ENCODE data around the gene NCEH1.
"Not testable (repeated sequence)": the region's sequence is repeated elsewhere in the genome, so short reads cannot be mapped to it uniquely, and the experiment has no call there.

The NCEH1 gene

GRCh38 chr3:172676196-172676922 is 34.5 kb downstream of the NCEH1 start:
- DNase-seq (ENCODE audit: low read depth) = no peak

DNA sequence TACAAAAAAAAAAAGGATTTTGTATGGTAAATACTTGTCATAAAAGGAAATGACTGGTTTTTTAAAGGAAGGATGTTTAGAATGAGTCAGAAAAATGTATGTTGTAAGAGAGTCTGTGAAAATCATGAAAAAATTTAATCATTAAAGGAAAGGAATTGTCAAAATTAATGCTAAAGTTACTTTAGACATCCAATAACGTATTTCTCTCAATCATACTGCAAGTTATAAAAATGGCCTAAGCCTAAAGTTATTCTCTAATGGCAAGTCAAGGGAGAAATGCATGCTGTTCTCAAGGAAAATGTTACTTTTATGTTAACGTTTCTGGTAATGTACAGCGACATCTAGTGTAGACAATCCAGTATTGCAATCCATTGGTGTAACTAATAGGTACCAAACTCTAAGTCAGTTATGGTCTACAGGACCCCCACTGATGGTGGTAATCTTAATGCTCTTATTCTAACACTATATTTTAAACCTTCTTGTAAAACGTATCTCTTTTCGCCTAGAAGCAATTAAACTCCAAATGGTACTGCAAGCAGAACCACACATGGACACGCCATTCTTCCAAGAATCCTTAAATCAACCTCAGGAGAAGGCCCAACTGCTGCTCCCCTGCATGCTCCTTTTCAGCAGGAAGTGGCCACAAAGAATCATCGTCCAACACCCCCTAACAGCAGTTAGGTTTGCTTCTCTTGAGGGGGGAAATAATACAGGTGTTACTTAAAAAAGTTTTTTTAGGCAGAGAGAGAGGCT is 35.2 kb downstream of the NCEH1 start:
- DNase-seq (ENCODE audit: low read depth) = no peak

- peak; percentile 11 for DNase-seq (ENCODE audit: low read depth)
Observed at GRCh38 chr3:172673210-172673679, 37.6 kb downstream of the NCEH1 start.

GRCh38 chr3:172669021-172669420 is 41.8 kb downstream of the NCEH1 start:
- DNase-seq (ENCODE audit: low read depth) = no peak

DNA sequence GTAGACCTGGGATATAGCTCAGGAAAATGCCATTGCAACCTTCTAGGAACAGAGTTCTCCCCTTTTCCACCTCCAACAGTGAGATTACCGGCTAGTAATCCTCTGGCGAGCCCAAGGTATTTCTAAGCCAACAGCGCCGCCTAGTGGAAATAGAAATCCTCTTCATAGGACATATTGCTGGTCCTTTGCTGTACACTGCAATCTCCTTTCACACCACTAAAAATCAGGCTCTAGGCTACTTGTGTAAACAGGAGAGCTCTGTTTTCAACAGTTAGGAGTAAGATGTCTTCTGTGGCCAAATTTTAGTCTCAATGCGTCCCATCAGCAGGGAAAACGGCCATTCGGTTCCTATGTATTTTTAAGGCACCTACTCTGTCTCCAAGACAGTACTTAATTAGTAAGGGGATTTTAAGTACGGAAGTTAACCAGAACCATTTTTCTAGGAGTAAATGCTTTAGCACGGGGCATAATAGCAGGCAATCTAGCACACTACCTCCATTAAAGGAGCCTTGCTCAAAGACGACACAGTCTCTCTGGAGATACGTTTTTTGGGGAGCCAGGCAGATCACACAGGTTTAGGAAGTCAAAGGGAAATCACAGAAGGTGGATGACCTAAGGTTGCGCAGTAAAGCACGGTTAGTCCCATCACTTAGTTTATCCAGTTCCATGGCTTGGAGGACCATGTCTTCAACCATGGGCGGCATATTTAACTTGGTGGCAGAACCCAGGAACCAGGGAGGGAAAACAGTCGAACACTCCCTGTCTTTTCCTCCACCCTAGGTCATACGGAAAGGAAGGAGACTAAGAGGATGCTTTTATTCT is 43.8 kb downstream of the NCEH1 start:
- DNase-seq (ENCODE audit: low read depth) = peak; percentile 39

DNA sequence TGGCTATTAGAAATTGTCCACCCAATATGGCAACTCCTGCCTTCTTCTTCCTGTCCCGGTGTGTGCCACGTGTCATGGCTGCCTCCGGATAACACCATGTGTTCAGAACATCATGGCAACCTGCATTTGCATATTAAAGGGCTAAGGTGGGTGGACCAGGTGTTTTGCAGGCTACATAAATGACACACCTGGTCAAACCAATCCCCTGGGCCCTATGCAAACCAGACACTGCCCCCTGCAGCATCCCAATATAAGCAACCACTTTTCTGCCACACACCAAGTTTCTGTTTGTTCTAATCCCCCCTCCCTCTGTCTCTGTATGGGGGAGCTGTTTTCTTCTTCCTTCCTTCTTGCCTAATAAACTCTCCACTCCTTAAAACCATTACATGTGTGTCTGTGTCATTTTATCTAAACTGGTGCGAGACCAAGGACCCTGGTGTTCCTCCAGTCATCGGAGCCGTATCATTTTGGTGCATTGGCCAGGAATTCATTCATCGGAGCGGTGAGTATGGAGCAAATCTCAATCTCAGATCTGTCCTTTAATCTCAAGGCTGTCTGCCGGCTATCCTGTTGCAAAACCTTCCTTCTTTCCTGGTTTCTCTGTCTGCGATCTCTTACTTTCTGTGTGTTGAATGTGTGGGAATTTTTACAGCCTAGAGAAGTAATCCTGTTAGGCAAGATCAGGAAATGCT is 44.5 kb downstream of the NCEH1 start:
- DNase-seq (ENCODE audit: low read depth) = no peak

DNA sequence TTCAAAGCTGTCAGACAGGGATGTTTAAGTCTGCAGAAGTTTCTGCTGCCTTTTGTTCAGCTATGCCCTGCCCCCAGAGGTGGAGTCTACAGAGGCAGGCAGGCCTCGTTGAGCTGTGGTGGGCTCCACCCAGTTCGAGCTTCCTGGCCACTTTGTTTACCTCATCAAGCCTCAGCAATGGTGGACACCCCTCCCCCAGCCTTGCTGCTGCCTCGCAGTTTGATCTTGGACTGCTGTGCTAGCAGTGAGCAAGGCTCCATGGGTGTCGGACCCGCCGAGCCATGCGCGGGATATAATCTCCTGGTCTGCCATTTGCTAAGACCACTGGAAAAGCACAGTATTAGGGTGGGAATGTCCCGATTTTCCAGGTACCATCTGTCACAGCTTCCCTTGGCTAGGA is 45.4 kb downstream of the NCEH1 start:
- DNase-seq (ENCODE audit: low read depth) = not testable (repeated sequence)

GRCh38 chr3:172660421-172660820 is 50.4 kb downstream of the NCEH1 start:
- DNase-seq (ENCODE audit: low read depth) = not testable (repeated sequence)

DNA sequence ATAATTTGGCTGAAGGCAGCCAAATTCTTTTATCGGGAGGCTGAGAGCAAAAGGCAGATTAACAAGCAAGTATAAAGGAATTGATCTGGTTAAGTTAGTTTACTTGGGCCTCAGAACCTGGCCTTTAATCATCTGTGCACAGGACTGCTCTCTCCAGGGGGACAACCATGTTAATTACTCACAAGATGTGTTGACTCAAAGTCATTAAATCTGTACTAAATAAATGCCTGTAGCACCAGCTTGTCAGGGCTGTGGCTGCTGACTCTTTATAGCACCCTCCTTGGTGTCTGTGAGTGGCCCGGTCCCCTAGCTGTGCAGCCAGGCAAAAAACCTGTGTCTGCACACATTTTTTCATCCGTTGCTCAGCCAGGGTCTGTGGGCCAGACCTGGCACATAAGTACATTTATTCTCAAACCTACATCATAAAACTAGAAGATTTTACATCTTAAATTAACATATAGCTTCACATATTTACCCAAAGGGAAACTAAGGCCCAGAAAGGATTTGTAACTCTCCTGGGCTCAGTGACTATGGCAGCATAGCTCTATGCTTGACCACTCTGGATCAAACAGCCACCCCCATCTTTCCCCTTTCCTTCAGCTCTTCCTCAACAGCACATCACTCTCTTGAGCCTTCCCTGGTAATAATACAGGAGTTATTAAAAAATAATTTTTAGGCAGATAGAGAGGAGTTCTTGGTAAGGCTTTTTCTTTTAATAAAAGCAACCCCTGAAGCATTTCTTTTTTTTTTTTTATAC is 51.4 kb downstream of the NCEH1 start:
- DNase-seq (ENCODE audit: low read depth) = no peak

DNA sequence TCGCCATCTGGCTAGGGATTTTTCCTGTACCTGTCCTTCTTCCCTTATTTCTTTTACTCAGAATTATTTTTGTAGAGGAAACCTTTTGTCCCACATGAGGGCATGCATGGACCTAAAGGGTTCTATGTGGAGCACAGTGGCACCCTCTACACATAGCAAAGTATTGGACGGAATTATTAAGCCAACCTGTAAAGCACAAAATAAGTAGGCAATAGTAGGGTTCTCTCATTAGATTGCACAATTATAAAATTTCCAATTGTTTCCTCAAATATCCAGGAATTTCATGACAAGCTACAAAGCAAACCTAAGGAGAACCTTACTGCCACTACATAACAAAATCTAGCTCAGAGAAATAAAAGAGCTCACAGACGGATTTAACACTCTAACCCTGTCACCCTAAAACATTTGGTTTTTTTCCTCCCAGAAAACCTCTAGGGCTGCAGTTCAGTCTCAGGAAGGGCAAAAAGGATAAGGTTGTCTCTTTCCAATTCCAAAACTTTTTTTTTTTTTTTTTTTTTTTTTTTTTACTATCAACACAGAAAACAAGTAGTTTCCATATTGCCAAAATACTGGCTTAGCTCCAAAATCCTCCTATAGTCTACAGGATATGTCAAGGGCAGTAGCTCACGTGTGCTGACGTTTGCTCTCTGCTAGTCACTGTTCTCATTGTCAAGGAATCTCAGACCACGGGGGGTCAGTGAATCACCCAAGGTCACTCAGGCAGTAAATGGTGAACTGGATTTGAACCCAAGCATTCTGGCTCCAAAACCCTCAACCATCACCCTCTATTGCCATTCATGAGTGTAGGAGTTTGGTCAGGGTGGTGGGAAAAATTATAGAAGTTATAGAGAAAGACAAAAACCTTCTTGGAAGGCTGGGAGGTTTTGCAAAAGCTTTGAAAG is 52.3 kb downstream of the NCEH1 start:
- DNase-seq (ENCODE audit: low read depth) = no peak

DNA sequence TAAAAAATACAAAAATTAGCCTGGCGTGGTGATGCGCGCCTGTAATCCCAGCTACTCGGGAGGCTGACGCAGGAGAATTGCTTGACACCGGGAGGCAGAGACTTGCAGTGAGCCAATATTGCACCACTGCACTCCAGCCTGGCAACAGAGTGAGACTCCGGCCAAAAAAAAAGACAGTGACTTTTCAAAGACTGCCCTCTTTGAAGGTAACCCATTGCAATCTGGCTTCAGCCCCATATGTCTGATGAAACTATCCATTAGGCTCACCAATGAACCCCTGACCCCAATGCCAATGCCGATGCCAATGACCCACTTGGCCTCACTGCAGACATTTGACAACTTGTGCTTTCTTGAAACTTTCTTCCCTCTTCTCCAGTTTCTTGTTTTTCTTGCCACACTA is 54.3 kb downstream of the NCEH1 start:
- no peak for DNase-seq (ENCODE audit: low read depth)

DNA sequence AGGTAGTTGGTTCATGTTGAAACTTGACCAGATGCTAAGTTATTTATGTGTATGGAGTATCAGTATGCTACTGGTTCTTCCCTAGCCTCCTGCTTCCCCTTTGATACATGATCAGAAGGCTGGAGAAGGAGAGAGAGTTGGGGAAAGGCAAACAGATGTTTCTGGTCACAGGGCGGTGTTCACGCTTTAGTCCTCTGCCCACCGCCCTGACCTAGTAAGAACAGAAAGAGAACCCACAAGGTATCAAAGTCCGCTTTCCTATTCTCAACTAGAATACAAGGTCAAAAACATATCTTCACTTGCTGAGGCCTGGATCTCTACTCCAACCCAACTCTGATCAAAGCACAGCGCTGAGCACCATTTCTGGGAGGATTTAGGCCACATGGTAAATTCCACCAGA is 55.5 kb downstream of the NCEH1 start:
- DNase-seq (ENCODE audit: low read depth) = no peak

- no peak for DNase-seq (ENCODE audit: low read depth)
Observed at GRCh38 chr3:172654470-172654869, 56.4 kb downstream of the NCEH1 start.

DNA sequence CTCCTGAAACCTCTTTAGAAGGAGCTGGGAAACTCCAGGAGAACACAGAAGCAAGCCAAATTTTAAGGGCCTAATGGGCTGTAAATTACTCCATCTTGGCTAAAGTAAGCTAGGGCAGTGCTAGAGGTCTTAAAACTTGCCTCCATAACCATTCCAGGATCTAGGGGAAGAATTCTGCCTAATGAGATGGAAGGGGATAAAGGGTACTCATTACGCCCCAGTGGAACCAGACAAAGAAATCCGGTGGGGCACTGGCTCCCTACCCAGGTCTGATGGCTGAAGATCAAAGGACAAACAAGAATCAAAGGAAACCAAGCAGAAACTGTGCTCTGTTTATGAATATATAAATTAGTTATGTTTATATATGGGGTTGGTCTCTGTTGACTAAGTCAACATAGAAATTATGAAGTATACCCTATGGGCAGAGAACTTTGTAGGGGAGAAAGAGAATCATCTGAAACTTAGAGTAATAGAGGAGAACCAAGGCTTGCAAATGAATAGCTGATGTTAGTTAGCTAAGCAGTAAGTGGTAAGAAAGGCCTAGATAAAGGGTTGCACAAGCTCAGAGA is 57.8 kb downstream of the NCEH1 start:
- no peak for DNase-seq (ENCODE audit: low read depth)

- no peak for DNase-seq (ENCODE audit: low read depth)
Observed at GRCh38 chr3:172651936-172652625, 58.8 kb downstream of the NCEH1 start.

DNA sequence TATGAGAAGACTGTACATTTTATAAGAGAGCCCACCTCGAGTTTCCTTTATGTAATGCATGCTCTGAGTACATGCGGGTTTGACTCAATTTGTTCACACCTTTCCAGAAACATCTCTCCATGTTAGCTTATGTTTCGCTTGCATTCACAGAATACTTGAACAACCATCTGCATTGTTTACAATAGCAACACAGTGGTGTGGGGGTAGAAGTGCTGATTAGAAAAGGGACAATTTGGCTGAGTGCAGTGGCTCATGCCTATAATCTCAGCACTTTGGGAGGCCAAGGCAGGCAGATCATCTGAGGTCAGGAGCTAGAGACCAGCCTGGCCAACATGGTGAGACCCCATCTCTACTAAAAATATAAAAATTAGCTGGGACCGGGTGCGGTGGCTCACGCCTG is 60.9 kb downstream of the NCEH1 start:
- no peak for DNase-seq (ENCODE audit: low read depth)

GRCh38 chr3:172648747-172649146 is 62.1 kb downstream of the NCEH1 start:
- no peak for DNase-seq (ENCODE audit: low read depth)

DNA sequence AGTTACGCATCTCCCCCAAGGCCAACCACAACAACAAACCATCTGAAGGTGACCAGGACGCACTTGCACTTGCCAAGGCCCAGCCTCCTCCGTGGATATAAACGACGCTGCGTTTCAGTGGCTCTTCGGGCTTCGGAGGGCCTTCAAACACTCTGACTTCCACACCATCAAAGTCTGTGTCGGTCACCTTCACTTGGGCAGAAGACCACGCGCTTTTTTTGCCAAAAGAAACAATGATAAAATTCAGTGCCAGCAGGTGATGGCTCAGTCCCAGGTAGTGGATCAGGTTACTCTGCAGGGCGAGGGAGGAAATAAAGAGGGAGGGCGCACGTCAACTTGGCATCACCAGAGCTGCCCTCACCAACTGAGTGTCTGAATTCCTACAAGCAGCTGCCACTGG is 63.0 kb downstream of the NCEH1 start:
- no peak for DNase-seq (ENCODE audit: low read depth)

DNA sequence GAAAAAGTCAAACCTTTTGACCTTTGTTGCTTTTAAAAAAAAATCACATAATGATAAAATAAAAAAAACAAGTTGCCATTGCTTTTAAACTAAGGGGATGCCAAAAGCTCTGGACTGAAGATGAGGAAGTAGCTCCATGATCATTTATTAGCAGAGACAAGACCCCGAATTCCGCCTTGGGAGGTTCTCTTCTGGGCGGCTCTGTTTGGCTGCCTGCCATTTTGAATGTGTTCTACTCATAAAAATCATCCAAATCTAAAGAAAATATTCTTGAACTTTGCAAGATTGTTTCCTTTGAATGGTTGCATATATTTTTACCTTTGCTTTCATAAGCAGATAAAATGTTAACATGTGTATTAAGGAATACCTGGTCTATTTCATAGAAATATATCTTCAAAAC is 63.8 kb downstream of the NCEH1 start:
- DNase-seq (ENCODE audit: low read depth) = no peak
